Endodermal cell (in vitro differentiated cells): ENCODE data around the gene ABHD2. TPM values are rescaled to one million over a fixed set of nuclear protein-coding genes. Genes with fewer than 3 reads are reported as not detected.

Experiments used
- DNase-seq: peaks from one replicate; pipeline ENCODE4 v3.0.0-alpha.2; 2017
- H3K27ac ChIP-seq: 2 replicates; pipeline ENCODE4 v1.5.1; 2013; ENCODE audit warnings: mild to moderate bottlenecking, low read depth, low read length, moderate library complexity
- H3K27me3 ChIP-seq: 2 replicates; pipeline ENCODE4 v1.6.1; 2013; ENCODE audit warnings: mild to moderate bottlenecking, low read length, moderate library complexity; ENCODE audit not compliant: insufficient read depth, control insufficient read depth, poor library complexity, severe bottlenecking
- H3K36me3 ChIP-seq: 2 replicates; pipeline ENCODE4 v1.7.0; 2013; ENCODE audit warnings: mild to moderate bottlenecking, low read length, moderate library complexity; ENCODE audit not compliant: control insufficient read depth, insufficient read depth
- H3K4me1 ChIP-seq: one replicate; pipeline ENCODE4 v1.7.0; 2013; ENCODE audit warnings: low read length; ENCODE audit not compliant: control insufficient read depth, insufficient read depth
- H3K4me3 ChIP-seq: 2 replicates; pipeline ENCODE4 v1.5.1; 2013; ENCODE audit warnings: mild to moderate bottlenecking, low read length, moderate library complexity
- H3K9ac ChIP-seq: 2 replicates; pipeline ENCODE4 v1.6.1; 2013; ENCODE audit warnings: mild to moderate bottlenecking, low read length, moderate library complexity; ENCODE audit not compliant: poor library complexity, severe bottlenecking; ENCODE audit errors: extremely low read depth
- H3K9me3 ChIP-seq: 2 replicates; pipeline ENCODE4 v1.6.1; 2013; ENCODE audit warnings: mild to moderate bottlenecking, low read length, moderate library complexity; ENCODE audit not compliant: control insufficient read depth
- H3K27ac Mint-ChIP-seq: 2 replicates; pipeline ENCODE4 v1.8.0; 2020; ENCODE audit warnings: mixed read lengths
- H3K27me3 Mint-ChIP-seq: 2 replicates; pipeline ENCODE4 v1.8.0; 2021; ENCODE audit warnings: mild to moderate bottlenecking, mixed read lengths; ENCODE audit not compliant: insufficient read depth
- H3K36me3 Mint-ChIP-seq: 2 replicates; pipeline ENCODE4 v1.8.0; 2020; ENCODE audit warnings: low read depth, mixed read lengths
- H3K4me1 Mint-ChIP-seq: 2 replicates; pipeline ENCODE4 v1.8.0; 2020; ENCODE audit warnings: mixed read lengths
- H3K4me3 Mint-ChIP-seq: 2 replicates; pipeline ENCODE4 v1.8.0; 2020; ENCODE audit warnings: mild to moderate bottlenecking, moderate library complexity, mixed read lengths
- H3K9me3 Mint-ChIP-seq: 2 replicates; pipeline ENCODE4 v1.8.0; 2020; ENCODE audit warnings: mild to moderate bottlenecking, mixed read lengths
- CTCF ChIP-seq: fragments of 200-600 bp; sonication (generic); conservative IDR thresholded peaks from 2 replicates; pipeline ENCODE4 v1.5.0; 2021; ENCODE audit warnings: antibody characterized with exemption, mild to moderate bottlenecking
- WGBS, 2 experiments: methylation state at CpG; one replicate each; pipeline versions ENCODE4 v1.1.5 to v1.1.7; 2013; ENCODE audit warnings: missing lambda C conversion rate in 2 of 2, mixed read lengths in 1 of 2; ENCODE audit not compliant: insufficient coverage in 1 of 2, insufficient read length in 1 of 2; 5-methylcytosine and 5-hydroxymethylcytosine counted together
- total RNA-seq, 2 donors: library from RNA; stranded (reverse); fragmentation: NEBNext Ultra II Directional in 1 of 2; extraction: Animal tissue kit (Norgen Biotek cat#: 25700) in 1 of 2; gene quantifications; 2 replicates in 1 of 2; 3 replicates in 1 of 2; pipeline ENCODE4 v1.2.1, GENCODE V29; 2021

ABHD2 gene
- total RNA-seq, 2 donors from 2014 or later: 24.1 to 26.0 TPM

- no peak for DNase-seq
- H3K36me3 Mint-ChIP-seq: no peaks in the 10 kb centered on the region
- no peak overlapping the region for H3K4me3 Mint-ChIP-seq
- H3K9me3 Mint-ChIP-seq: no peaks in the 10 kb centered on the region
- no peak overlapping the region for H3K9ac ChIP-seq
- H3K36me3 ChIP-seq: no peaks in the 10 kb centered on the region
- H3K27me3 Mint-ChIP-seq: peaks cover 4% of the 10 kb centered on the region
- H3K4me1 Mint-ChIP-seq: peaks cover 2% of the 10 kb centered on the region
- no peak overlapping the region for H3K27ac Mint-ChIP-seq
- H3K4me1 ChIP-seq: no peaks in the 10 kb centered on the region
- H3K4me3 ChIP-seq: no peak overlapping the region
- H3K27ac ChIP-seq: no peak overlapping the region
- H3K9me3 ChIP-seq: no peaks in the 10 kb centered on the region
- no peaks in the 10 kb centered on the region for H3K27me3 ChIP-seq
- no peak for TF ChIP-seq CTCF
Observed at GRCh38 chr15:89208256-89208655, 120.0 kb downstream of the ABHD2 start.

GRCh38 chr15:89209057-89209456 is 120.8 kb downstream of the ABHD2 start:
- Mint-ChIP-seq H3K36me3 (no peaks in the 10 kb centered on the region), H3K9me3 (no peaks in the 10 kb centered on the region), H3K4me3 (no peak overlapping the region), H3K4me1 (peaks cover 2% of the 10 kb centered on the region), H3K27ac (no peak overlapping the region), H3K27me3 (peaks cover 4% of the 10 kb centered on the region)
- H3K36me3 ChIP-seq: no peaks in the 10 kb centered on the region
- no peaks in the 10 kb centered on the region for H3K4me1 ChIP-seq
- no peak for TF ChIP-seq CTCF
- H3K4me3 ChIP-seq: no peak overlapping the region
- WGBS, 2 experiments: 81 to 83% methylated on average over 1 of the region's 1 CpG
- H3K9me3 ChIP-seq: no peaks in the 10 kb centered on the region
- H3K27ac ChIP-seq: no peak overlapping the region
- H3K27me3 ChIP-seq: no peaks in the 10 kb centered on the region
- no peak overlapping the region for H3K9ac ChIP-seq
- DNase-seq: no peak

GRCh38 chr15:89211678-89212170 is 123.5 kb downstream of the ABHD2 start:
- Histone ChIP-seq H3K27me3 (no peaks in the 10 kb centered on the region), H3K4me1 (no peaks in the 10 kb centered on the region), H3K4me3 (no peak overlapping the region), H3K9ac (no peak overlapping the region), H3K9me3 (no peaks in the 10 kb centered on the region), H3K27ac (no peak overlapping the region), H3K36me3 (no peaks in the 10 kb centered on the region)
- Mint-ChIP-seq H3K9me3 (no peaks in the 10 kb centered on the region), H3K4me1 (peaks cover under 1% of the 10 kb centered on the region), H3K4me3 (no peak overlapping the region), H3K27me3 (peaks cover 4% of the 10 kb centered on the region), H3K36me3 (no peaks in the 10 kb centered on the region), H3K27ac (no peak overlapping the region)
- DNase-seq: no peak
- WGBS, 2 experiments: 93 to 94% methylated on average over 3 to 5 of the region's 5 CpGs
- TF ChIP-seq CTCF: no peak
